Measurements from ENCODE around the gene TLK2.
"Not testable (repeated sequence)": the region's sequence is repeated elsewhere in the genome, so short reads cannot be mapped to it uniquely, and the experiment has no call there.

DNA sequence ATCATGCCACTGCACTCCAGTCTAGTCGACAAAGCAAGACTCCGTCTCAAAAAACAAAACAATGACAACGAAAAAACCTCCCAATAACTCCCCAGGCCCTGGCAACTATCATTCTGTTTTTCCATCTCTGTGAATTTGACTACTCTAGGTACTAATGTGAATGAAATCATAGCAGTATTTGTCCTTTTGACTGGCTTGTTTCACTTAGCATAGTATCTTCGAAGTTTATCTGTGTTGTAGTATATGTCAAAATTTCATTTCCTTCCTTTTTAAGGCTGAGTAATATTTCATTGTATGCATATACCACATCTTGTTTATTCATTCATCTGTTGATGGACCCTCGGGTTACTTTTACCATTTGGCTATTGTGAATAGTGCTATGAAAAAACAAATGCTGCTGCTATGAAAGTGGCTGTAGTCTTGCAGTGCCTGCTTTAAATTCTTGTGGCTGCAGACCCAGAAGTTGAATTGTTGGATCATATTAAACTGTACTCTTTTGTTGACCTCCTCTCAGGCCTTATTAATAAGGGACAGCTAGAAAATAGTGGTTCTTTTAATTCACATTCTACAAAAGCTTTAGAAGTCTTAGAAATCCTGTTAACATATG lies 14.5 kb downstream of the TLK2 start:
- not testable (repeated sequence) for TF ChIP-seq POLR2A (IDR thresholded peaks at IDR 0.05; ENCODE audit: low read depth, low read length); EZH2 (IDR thresholded peaks at IDR 0.05; ENCODE audit: borderline replicate concordance, low read depth, low read length, severe bottlenecking); CTCF (IDR thresholded peaks at IDR 0.05; ENCODE audit: extremely low read depth in 1 of 2, insufficient read depth in 1 of 2, low read depth in 1 of 2, low read length in 2 of 2); MYC (IDR thresholded peaks at IDR 0.05; ENCODE audit: low read depth, low read length); JUN (IDR thresholded peaks at IDR 0.05; ENCODE audit: borderline replicate concordance, insufficient read depth, insufficient read length, low read depth); GATA2 (IDR thresholded peaks at IDR 0.05; ENCODE audit: insufficient read depth, insufficient read length, low read depth, low read length)
- TF ChIP-seq, protein P1, sequence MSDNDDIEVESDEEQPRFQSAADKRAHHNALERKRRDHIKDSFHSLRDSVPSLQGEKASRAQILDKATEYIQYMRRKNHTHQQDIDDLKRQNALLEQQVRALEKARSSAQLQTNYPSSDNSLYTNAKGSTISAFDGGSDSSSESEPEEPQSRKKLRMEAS (IDR thresholded peaks at IDR 0.05; ENCODE audit: insufficient read depth, insufficient read length), result not testable (repeated sequence)

All from endothelial cell of umbilical vein (primary cell).